Stimulated activated naive CD8-positive, alpha-beta T cell treated with anti-CD3 and anti-CD28 coated beads, Interleukin-15, amount 100 ng/mL, for 72 hours (primary cell): ENCODE results near the gene PCDHGC3.
A peak's percentile ranks its signal among the peaks of the same experiment; 100 is the strongest.

Experiments
- ATAC-seq: fragments of 150-1000 bp; cut with Tn5 transposase; 2 replicates; pipeline ENCODE4 v1.10.0; 2021; ENCODE audit warnings: mild to moderate bottlenecking, moderate library complexity
- DNase-seq, 2 donors: peaks; one replicate each; pipeline ENCODE4 v3.0.0; 2021 to 2022
- H3K27ac Mint-ChIP-seq, 2 donors: one replicate each; pipeline ENCODE4 v1.8.0; 2022; ENCODE audit warnings: mild to moderate bottlenecking in 2 of 2, mixed read lengths in 2 of 2, moderate library complexity in 2 of 2
- H3K27me3 Mint-ChIP-seq: one replicate; pipeline ENCODE4 v1.8.0; 2022; ENCODE audit warnings: mixed read lengths
- H3K4me1 Mint-ChIP-seq: one replicate; pipeline ENCODE4 v1.8.0; 2022; ENCODE audit warnings: mild to moderate bottlenecking, mixed read lengths
- H3K4me3 Mint-ChIP-seq, 2 donors: one replicate each; pipeline ENCODE4 v1.8.0; 2022; ENCODE audit warnings: mild to moderate bottlenecking in 2 of 2, mixed read lengths in 2 of 2, moderate library complexity in 1 of 2
- H3K9me3 Mint-ChIP-seq, 2 donors: one replicate each; pipeline ENCODE4 v1.8.0; 2022; ENCODE audit warnings: mixed read lengths in 2 of 2

Gene PCDHGC3

DNA sequence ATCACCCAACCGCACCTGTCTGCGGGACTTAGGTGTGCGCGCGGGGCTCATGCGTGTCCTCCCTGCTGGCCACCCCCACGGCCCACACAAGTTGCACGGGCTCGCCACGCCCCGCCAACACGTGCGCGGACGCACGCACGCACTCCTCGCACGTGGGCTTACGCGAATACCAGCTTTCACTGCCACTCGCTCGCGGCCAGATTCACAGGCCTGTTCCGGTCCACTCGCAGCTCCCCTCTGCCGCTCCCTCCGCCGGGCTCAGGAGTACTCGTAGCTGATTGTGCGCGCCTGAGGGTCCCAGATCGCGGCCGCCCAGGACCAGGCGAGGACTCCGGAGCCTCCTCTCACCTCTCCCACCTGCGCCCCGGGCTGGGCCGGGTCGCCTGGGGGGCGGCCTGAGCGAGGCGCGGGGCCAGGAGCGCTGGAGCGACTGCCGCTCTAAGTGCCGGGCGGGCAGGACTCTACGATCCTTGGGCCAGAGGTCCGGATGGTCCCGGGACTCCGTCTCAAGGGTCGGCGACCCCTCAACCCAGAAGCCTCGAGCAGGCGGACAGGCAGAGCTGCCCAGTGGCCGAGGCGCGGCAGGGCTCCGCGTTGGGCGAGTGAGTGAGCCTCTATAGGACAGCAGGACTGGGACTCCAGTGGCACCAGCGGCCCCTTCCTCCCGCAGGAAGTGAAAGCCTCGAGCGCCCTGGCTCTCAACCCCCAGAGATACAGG lies 16.6 kb downstream of the PCDHGC3 start:
- Mint-ChIP-seq H3K4me3 (peak overlapping the region; percentile 71 to 84), H3K4me1 (peaks cover 21% of the 10 kb centered on the region), H3K9me3 (no peaks in the 10 kb centered on the region), H3K27ac (peak overlapping the region in 1 of 2 donors; percentile 88), H3K27me3 (peaks cover 90% of the 10 kb centered on the region)
- DNase-seq (no peak), ATAC-seq (peak; percentile 46)

DNA sequence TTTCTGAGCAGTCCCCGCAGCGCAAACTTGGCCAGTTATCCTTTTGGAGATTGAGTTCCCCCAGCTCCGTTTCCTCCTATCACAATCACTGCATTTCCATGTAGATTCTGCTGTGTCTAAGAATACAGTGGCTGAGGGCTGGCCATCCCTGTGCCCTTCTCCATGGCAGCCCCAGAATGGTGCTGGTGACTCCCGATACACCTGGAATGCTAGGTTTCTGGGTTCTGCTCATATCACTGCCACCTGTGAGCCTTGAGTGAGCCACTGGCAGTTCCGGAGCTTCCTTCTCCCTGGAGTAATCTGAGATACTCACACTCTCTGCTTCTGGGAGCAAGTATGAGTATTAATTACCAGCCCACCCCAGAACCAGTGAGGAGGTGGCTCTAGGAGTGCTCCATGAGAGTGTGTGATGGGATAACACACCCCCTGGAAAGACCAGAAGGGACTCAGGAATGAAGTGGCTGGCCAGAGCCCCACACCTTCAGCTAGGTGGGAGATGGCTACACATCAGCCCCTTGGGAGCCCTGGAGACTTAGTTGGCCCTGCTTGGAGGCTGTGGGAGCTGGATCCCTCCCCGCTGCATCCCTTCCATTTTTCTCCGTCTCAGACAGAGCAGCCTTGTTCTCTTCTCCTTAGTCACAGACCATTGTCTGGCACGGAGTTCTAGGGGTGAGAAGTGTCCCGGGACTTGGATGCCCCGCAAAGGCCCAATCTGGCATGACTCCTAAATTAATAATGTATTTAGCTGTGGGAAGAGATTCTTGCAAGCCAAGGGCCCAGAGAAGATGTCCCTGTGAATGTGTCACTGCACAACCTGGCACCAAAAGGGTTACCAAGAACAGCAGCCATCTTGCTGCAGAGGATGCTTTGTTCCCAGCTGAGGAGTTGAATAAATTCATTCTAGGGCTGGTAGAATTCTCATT lies 18.0 kb downstream of the PCDHGC3 start:
- no peak for DNase-seq
- Mint-ChIP-seq H3K9me3 (no peaks in the 10 kb centered on the region), H3K4me3 (no peak overlapping the region), H3K27me3 (peaks cover 87% of the 10 kb centered on the region), H3K4me1 (peaks cover 21% of the 10 kb centered on the region), H3K27ac (no peak overlapping the region)
- ATAC-seq = no peak

- peak overlapping the region in 1 of 2 donors; percentile 1 for H3K4me3 Mint-ChIP-seq
- no peak overlapping the region for H3K27ac Mint-ChIP-seq
- DNase-seq (no peak), ATAC-seq (no peak)
- H3K27me3 Mint-ChIP-seq = peaks cover 75% of the 10 kb centered on the region
- peaks cover 21% of the 10 kb centered on the region for H3K4me1 Mint-ChIP-seq
- no peaks in the 10 kb centered on the region for H3K9me3 Mint-ChIP-seq
Observed at GRCh38 chr5:141494761-141495452, 19.1 kb downstream of the PCDHGC3 start.

DNA sequence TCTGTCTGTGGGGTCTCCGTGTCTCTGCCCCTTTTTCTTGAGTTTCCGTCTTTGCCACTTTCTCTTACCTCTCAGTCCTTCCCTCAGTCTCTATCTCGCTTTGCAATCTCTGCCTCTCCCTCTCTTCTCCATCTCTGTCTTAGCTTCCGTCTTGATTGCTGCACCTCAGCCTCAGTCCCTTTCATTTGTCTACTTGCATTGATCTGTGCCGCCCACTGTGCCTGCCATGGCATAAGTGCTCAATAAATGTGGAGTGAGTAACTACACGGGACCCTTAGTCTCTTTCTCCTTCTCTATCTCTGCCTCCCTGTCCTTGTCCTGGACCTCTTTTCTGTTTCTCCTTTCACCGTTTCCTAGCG lies 19.7 kb downstream of the PCDHGC3 start:
- DNase-seq (no peak), ATAC-seq (no peak)
- peak overlapping the region in 1 of 2 donors; percentile 1 for H3K4me3 Mint-ChIP-seq
- no peak overlapping the region for H3K27ac Mint-ChIP-seq
- H3K27me3 Mint-ChIP-seq = peaks cover 70% of the 10 kb centered on the region
- H3K4me1 Mint-ChIP-seq = peaks cover 21% of the 10 kb centered on the region
- no peaks in the 10 kb centered on the region for H3K9me3 Mint-ChIP-seq

GRCh38 chr5:141496038-141496437 lies 20.3 kb downstream of the PCDHGC3 start:
- DNase-seq (no peak), ATAC-seq (no peak)
- Mint-ChIP-seq H3K9me3 (no peaks in the 10 kb centered on the region), H3K27ac (no peak overlapping the region), H3K27me3 (peaks cover 64% of the 10 kb centered on the region), H3K4me3 (no peak overlapping the region), H3K4me1 (peaks cover 21% of the 10 kb centered on the region)

- Mint-ChIP-seq H3K27ac (no peak overlapping the region), H3K9me3 (no peaks in the 10 kb centered on the region), H3K4me3 (no peak overlapping the region), H3K4me1 (no peaks in the 10 kb centered on the region), H3K27me3 (peaks cover 19% of the 10 kb centered on the region)
- no peak for DNase-seq
- ATAC-seq = no peak
Observed at GRCh38 chr5:141501761-141502160, 26.0 kb downstream of the PCDHGC3 start.

DNA sequence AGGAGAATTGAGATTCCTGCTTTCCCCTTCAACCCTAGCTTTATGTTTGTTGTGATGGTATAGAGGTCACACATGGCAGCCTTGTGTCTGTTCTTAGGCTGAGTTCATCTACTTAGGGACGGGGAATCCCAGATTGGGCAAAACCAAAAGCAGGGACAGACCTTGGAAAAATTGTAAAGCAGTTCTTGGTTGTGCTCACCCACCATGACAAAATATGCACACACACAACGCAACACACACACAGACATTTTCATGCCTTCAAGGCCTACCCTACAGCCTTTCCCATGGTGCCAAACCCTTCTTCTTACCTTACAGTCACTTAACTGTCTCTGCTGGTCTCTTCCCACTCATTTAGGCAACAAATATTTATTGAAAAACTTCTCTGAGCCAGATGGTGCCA lies 27.9 kb downstream of the PCDHGC3 start:
- peaks cover 10% of the 10 kb centered on the region for H3K27me3 Mint-ChIP-seq
- H3K27ac Mint-ChIP-seq = no peak overlapping the region
- H3K9me3 Mint-ChIP-seq = no peaks in the 10 kb centered on the region
- DNase-seq (no peak), ATAC-seq (no peak)
- H3K4me3 Mint-ChIP-seq = no peak overlapping the region
- no peaks in the 10 kb centered on the region for H3K4me1 Mint-ChIP-seq

DNA sequence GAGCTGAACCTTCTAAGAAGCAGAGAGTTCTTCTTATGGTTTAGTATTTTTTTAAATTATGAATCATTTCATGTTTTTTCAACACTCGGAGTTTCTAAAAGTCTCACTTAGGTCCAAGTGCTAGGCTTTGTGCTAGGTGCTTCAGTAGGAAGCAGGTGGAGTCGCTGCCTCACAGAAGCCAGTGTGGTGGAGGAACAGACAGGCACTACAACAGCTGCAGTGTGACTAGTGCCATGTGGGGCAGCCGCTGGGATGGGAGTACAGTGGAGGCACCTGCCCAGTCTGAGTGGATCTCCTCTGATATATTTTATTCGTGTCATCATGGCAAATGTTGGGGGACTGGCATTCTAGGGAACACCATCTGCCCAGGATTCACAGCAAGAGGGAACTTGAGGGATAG lies 28.4 kb downstream of the PCDHGC3 start:
- Mint-ChIP-seq H3K27me3 (peaks cover 10% of the 10 kb centered on the region), H3K27ac (no peak overlapping the region), H3K4me3 (no peak overlapping the region), H3K9me3 (no peaks in the 10 kb centered on the region), H3K4me1 (peaks cover 5% of the 10 kb centered on the region)
- DNase-seq = no peak
- no peak for ATAC-seq

DNA sequence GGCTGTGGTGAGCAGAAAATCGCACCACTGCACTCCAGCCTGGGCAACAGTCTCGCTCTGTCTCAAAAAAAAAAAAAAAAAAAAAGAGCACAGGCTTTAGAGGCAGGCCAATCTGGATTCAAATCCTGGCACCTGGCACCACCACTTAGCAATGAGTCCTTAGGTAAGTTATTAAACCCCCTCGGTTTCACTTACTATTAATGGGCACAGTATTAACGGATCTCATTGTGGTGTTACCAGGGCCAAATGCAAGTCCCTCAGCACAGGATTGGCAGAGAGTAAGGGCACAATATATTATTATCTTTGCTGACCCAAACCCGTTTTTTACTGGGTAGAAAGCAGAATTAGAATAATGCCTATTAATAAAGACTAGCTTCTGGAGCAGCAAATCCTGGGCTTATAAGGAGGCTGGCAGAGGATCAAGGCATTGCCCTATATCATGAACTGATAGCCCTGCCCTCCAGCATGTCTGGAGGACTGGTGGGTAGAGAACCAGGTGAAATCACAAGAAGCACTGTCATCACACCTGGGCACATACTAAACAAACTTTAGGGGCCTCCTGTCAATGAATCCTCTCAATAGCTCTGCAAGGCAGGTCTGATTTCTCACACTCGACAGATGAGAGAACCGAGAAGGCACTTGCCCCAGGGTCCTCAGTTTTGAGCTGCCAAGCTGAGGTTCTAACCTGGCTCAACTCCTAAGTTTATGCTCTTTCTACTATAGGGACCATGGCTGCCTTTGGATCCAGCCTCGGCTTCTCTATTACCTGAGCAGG lies 30.8 kb downstream of the PCDHGC3 start:
- ATAC-seq (no peak), DNase-seq (no peak)
- Mint-ChIP-seq H3K4me3 (no peak overlapping the region), H3K27ac (peak overlapping the region in 1 of 2 donors; percentile 75), H3K4me1 (peaks cover 13% of the 10 kb centered on the region), H3K27me3 (peaks cover 7% of the 10 kb centered on the region), H3K9me3 (no peaks in the 10 kb centered on the region)

GRCh38 chr5:141507387-141508091 lies 31.8 kb downstream of the PCDHGC3 start:
- no peaks in the 10 kb centered on the region for H3K27me3 Mint-ChIP-seq
- H3K4me3 Mint-ChIP-seq = no peak overlapping the region
- ATAC-seq (no peak), DNase-seq (no peak)
- H3K9me3 Mint-ChIP-seq = no peaks in the 10 kb centered on the region
- H3K4me1 Mint-ChIP-seq = peaks cover 17% of the 10 kb centered on the region
- H3K27ac Mint-ChIP-seq = peak overlapping the region in 1 of 2 donors; percentile 57

GRCh38 chr5:141508440-141508797 lies 32.7 kb downstream of the PCDHGC3 start:
- DNase-seq (no peak), ATAC-seq (no peak)
- H3K4me1 Mint-ChIP-seq = peaks cover 25% of the 10 kb centered on the region
- H3K27ac Mint-ChIP-seq = no peak overlapping the region
- no peak overlapping the region for H3K4me3 Mint-ChIP-seq
- no peaks in the 10 kb centered on the region for H3K9me3 Mint-ChIP-seq
- H3K27me3 Mint-ChIP-seq = no peaks in the 10 kb centered on the region

- Mint-ChIP-seq H3K9me3 (no peaks in the 10 kb centered on the region), H3K27me3 (no peaks in the 10 kb centered on the region), H3K4me3 (peak overlapping the region in 1 of 2 donors; percentile 36), H3K4me1 (peaks cover 31% of the 10 kb centered on the region), H3K27ac (no peak overlapping the region)
- ATAC-seq (no peak), DNase-seq (no peak)
Observed at GRCh38 chr5:141508798-141509611, 33.2 kb downstream of the PCDHGC3 start.

- ATAC-seq = no peak
- no peaks in the 10 kb centered on the region for H3K27me3 Mint-ChIP-seq
- no peaks in the 10 kb centered on the region for H3K9me3 Mint-ChIP-seq
- DNase-seq = no peak
- no peak overlapping the region for H3K27ac Mint-ChIP-seq
- H3K4me3 Mint-ChIP-seq = no peak overlapping the region
- H3K4me1 Mint-ChIP-seq = peaks cover 43% of the 10 kb centered on the region
Observed at GRCh38 chr5:141510160-141510559, 34.4 kb downstream of the PCDHGC3 start.
